ENCODE results near the gene ACACA. TPM values are rescaled to one million over a fixed set of nuclear protein-coding genes. Genes with fewer than 3 reads are reported as not detected.

Gene ACACA
- total RNA-seq, 2 experiments from 2014 or later, result 57.2 to 61.1 TPM

GRCh38 chr17:37090941-37091340 is 315.7 kb downstream of the ACACA start:
- no peak for ATAC-seq
- H3K9me3 Mint-ChIP-seq (ENCODE audit: low read depth), result no peaks in the 10 kb centered on the region
- POLR2A ChIA-PET, result interaction anchor here (0.8 kb wide), 1 partner anchor 307 kb away, joined by 11 read pairs; no protein-coding TSS in a partner anchor

GRCh38 chr17:37089956-37090355 is 316.7 kb downstream of the ACACA start:
- ChIA-PET CTCF (interaction anchor here (0.6 to 0.9 kb wide), 3 partner anchors 12 to 50 kb away, joined by 3 to 4 read pairs (median 4); no protein-coding TSS in a partner anchor), POLR2A (no interaction called here)
- peak; percentile 61 for DNase-seq
- no peak overlapping the region for H3K4me3 Mint-ChIP-seq
- peaks cover 35% of the 10 kb centered on the region for H3K4me1 Mint-ChIP-seq
- H3K27me3 Mint-ChIP-seq, result no peaks in the 10 kb centered on the region
- peak; percentile 89 for ATAC-seq
- H3K36me3 Mint-ChIP-seq (ENCODE audit: low read depth), result peaks cover 43% of the 10 kb centered on the region
- H3K27ac Mint-ChIP-seq, result peak overlapping the region; percentile 86
- intact Hi-C loops (cut with DNase I, micrococcal nuclease), result no loop called here
- no peaks in the 10 kb centered on the region for H3K9me3 Mint-ChIP-seq (ENCODE audit: low read depth)

More at GRCh38 chr17:37090941-37091340, 315.7 kb downstream of the ACACA start:
- CTCF ChIA-PET, result interaction anchor here (0.8 kb wide), 1 partner anchor 169 kb away, joined by 3 read pairs; no protein-coding TSS in a partner anchor
- Mint-ChIP-seq H3K4me1 (peaks cover 35% of the 10 kb centered on the region), H3K36me3 (ENCODE audit: low read depth) (peaks cover 38% of the 10 kb centered on the region), H3K27me3 (no peaks in the 10 kb centered on the region), H3K4me3 (no peak overlapping the region), H3K27ac (peak overlapping the region; percentile 29)
- intact Hi-C loops (cut with DNase I, micrococcal nuclease), result no loop called here
- DNase-seq, result no peak

GRCh38 chr17:37088913-37089312 is 317.7 kb downstream of the ACACA start:
- ChIA-PET POLR2A (no interaction called here), CTCF (no interaction called here)
- no peak overlapping the region for H3K4me3 Mint-ChIP-seq
- intact Hi-C loops (cut with DNase I, micrococcal nuclease), result no loop called here
- peak overlapping the region; percentile 39 for H3K27ac Mint-ChIP-seq
- ATAC-seq, result no peak
- H3K27me3 Mint-ChIP-seq, result no peaks in the 10 kb centered on the region
- no peak for DNase-seq
- H3K36me3 Mint-ChIP-seq (ENCODE audit: low read depth), result peaks cover 37% of the 10 kb centered on the region
- H3K9me3 Mint-ChIP-seq (ENCODE audit: low read depth), result no peaks in the 10 kb centered on the region
- peaks cover 35% of the 10 kb centered on the region for H3K4me1 Mint-ChIP-seq

- CTCF ChIA-PET, result no interaction called here
- peaks cover 35% of the 10 kb centered on the region for H3K4me1 Mint-ChIP-seq
- DNase-seq (no peak), ATAC-seq (peak; percentile 37)
- POLR2A ChIA-PET, result no interaction called here
- H3K27me3 Mint-ChIP-seq, result no peaks in the 10 kb centered on the region
- intact Hi-C loops (cut with DNase I, micrococcal nuclease), result no loop called here
- H3K36me3 Mint-ChIP-seq (ENCODE audit: low read depth), result peaks cover 37% of the 10 kb centered on the region
- H3K4me3 Mint-ChIP-seq, result no peak overlapping the region
- H3K27ac Mint-ChIP-seq, result no peak overlapping the region
- no peaks in the 10 kb centered on the region for H3K9me3 Mint-ChIP-seq (ENCODE audit: low read depth)
Measured at GRCh38 chr17:37088459-37088858, 318.2 kb downstream of the ACACA start.

- POLR2A ChIA-PET, result no interaction called here
- DNase-seq (no peak), ATAC-seq (no peak)
- Mint-ChIP-seq H3K36me3 (ENCODE audit: low read depth) (peaks cover 37% of the 10 kb centered on the region), H3K4me3 (no peak overlapping the region), H3K4me1 (peaks cover 35% of the 10 kb centered on the region), H3K9me3 (ENCODE audit: low read depth) (no peaks in the 10 kb centered on the region), H3K27ac (no peak overlapping the region), H3K27me3 (no peaks in the 10 kb centered on the region)
- CTCF ChIA-PET, result interaction anchor here (0.7 kb wide), 1 partner anchor 9 kb away, joined by 3 read pairs; no protein-coding TSS in a partner anchor
- intact Hi-C loops (cut with DNase I, micrococcal nuclease), result no loop called here
Measured at GRCh38 chr17:37087683-37088082, 319.0 kb downstream of the ACACA start.

GRCh38 chr17:37086948-37087347 is 319.7 kb downstream of the ACACA start:
- Mint-ChIP-seq H3K4me3 (no peak overlapping the region), H3K9me3 (ENCODE audit: low read depth) (no peaks in the 10 kb centered on the region), H3K27me3 (no peaks in the 10 kb centered on the region), H3K4me1 (peaks cover 34% of the 10 kb centered on the region), H3K36me3 (ENCODE audit: low read depth) (peaks cover 37% of the 10 kb centered on the region), H3K27ac (no peak overlapping the region)
- ChIA-PET CTCF (no interaction called here), POLR2A (no interaction called here)
- ATAC-seq (no peak), DNase-seq (no peak)
- intact Hi-C loops (cut with DNase I, micrococcal nuclease), result no loop called here

GRCh38 chr17:37086334-37086733 is 320.3 kb downstream of the ACACA start:
- Mint-ChIP-seq H3K36me3 (ENCODE audit: low read depth) (peaks cover 37% of the 10 kb centered on the region), H3K27me3 (no peaks in the 10 kb centered on the region)
- CTCF ChIA-PET, result interaction anchor here (1.4 kb wide), 1 partner anchor 38 kb away, joined by 5 read pairs; no protein-coding TSS in a partner anchor

GRCh38 chr17:37084372-37084771 is 322.3 kb downstream of the ACACA start:
- Mint-ChIP-seq H3K27me3 (no peaks in the 10 kb centered on the region), H3K36me3 (ENCODE audit: low read depth) (peaks cover 27% of the 10 kb centered on the region), H3K4me3 (no peak overlapping the region), H3K4me1 (peaks cover 16% of the 10 kb centered on the region), H3K9me3 (ENCODE audit: low read depth) (peaks cover 4% of the 10 kb centered on the region), H3K27ac (no peak overlapping the region)
- intact Hi-C loops (cut with DNase I, micrococcal nuclease), result no loop called here
- ChIA-PET POLR2A (no interaction called here), CTCF (interaction anchor here (0.7 kb wide), 1 partner anchor 15 kb away, joined by 3 read pairs; no protein-coding TSS in a partner anchor)
- ATAC-seq (no peak), DNase-seq (no peak)

More at GRCh38 chr17:37086334-37086733, 320.3 kb downstream of the ACACA start:
- intact Hi-C loops (cut with DNase I, micrococcal nuclease), result no loop called here
- Mint-ChIP-seq H3K4me3 (no peak overlapping the region), H3K27ac (no peak overlapping the region), H3K9me3 (ENCODE audit: low read depth) (no peaks in the 10 kb centered on the region), H3K4me1 (peaks cover 34% of the 10 kb centered on the region)
- ATAC-seq, result no peak
- POLR2A ChIA-PET, result no interaction called here
- no peak for DNase-seq

- H3K27me3 Mint-ChIP-seq, result no peaks in the 10 kb centered on the region
- ATAC-seq, result no peak
- H3K9me3 Mint-ChIP-seq (ENCODE audit: low read depth), result peaks cover 4% of the 10 kb centered on the region
Measured at GRCh38 chr17:37083456-37083855, 323.2 kb downstream of the ACACA start.

GRCh38 chr17:37082985-37083384 is 323.7 kb downstream of the ACACA start:
- intact Hi-C loops (cut with DNase I, micrococcal nuclease), result no loop called here
- no peaks in the 10 kb centered on the region for H3K27me3 Mint-ChIP-seq
- H3K36me3 Mint-ChIP-seq (ENCODE audit: low read depth), result peaks cover 27% of the 10 kb centered on the region
- H3K4me1 Mint-ChIP-seq, result peaks cover 3% of the 10 kb centered on the region
- POLR2A ChIA-PET, result no interaction called here
- ATAC-seq (no peak), DNase-seq (no peak)
- peaks cover 4% of the 10 kb centered on the region for H3K9me3 Mint-ChIP-seq (ENCODE audit: low read depth)
- H3K27ac Mint-ChIP-seq, result no peak overlapping the region
- no peak overlapping the region for H3K4me3 Mint-ChIP-seq
- CTCF ChIA-PET, result interaction anchor here (1.5 kb wide), 1 partner anchor 10 kb away, joined by 3 read pairs; no protein-coding TSS in a partner anchor

More at GRCh38 chr17:37083456-37083855, 323.2 kb downstream of the ACACA start:
- intact Hi-C loops (cut with DNase I, micrococcal nuclease), result no loop called here
- DNase-seq, result no peak
- Mint-ChIP-seq H3K36me3 (ENCODE audit: low read depth) (peaks cover 27% of the 10 kb centered on the region), H3K27ac (no peak overlapping the region), H3K4me3 (no peak overlapping the region), H3K4me1 (peaks cover 7% of the 10 kb centered on the region)
- CTCF ChIA-PET, result no interaction called here
- POLR2A ChIA-PET, result no interaction called here

- H3K27me3 Mint-ChIP-seq, result no peaks in the 10 kb centered on the region
- DNase-seq (no peak), ATAC-seq (no peak)
- H3K9me3 Mint-ChIP-seq (ENCODE audit: low read depth), result peaks cover 4% of the 10 kb centered on the region
- ChIA-PET CTCF (interaction anchor here (0.8 to 1.5 kb wide), 2 partner anchors 11 to 225 kb away, joined by 3 read pairs; no protein-coding TSS in a partner anchor), POLR2A (no interaction called here)
- H3K27ac Mint-ChIP-seq, result no peak overlapping the region
- H3K36me3 Mint-ChIP-seq (ENCODE audit: low read depth), result peaks cover 21% of the 10 kb centered on the region
- H3K4me3 Mint-ChIP-seq, result no peak overlapping the region
- no peaks in the 10 kb centered on the region for H3K4me1 Mint-ChIP-seq
- intact Hi-C loops (cut with DNase I, micrococcal nuclease), result no loop called here
Measured at GRCh38 chr17:37082311-37082860, 324.2 kb downstream of the ACACA start.

GRCh38 chr17:37081287-37081686 is 325.3 kb downstream of the ACACA start:
- ChIA-PET CTCF (interaction anchor here (0.6 to 0.7 kb wide), 2 partner anchors 73 to 453 kb away, joined by 3 read pairs; no protein-coding TSS in a partner anchor), POLR2A (no interaction called here)
- Mint-ChIP-seq H3K4me3 (no peak overlapping the region), H3K4me1 (no peaks in the 10 kb centered on the region), H3K36me3 (ENCODE audit: low read depth) (peaks cover 13% of the 10 kb centered on the region), H3K27ac (no peak overlapping the region), H3K27me3 (no peaks in the 10 kb centered on the region), H3K9me3 (ENCODE audit: low read depth) (peaks cover 4% of the 10 kb centered on the region)
- no peak for ATAC-seq
- DNase-seq, result no peak
- intact Hi-C loops (cut with DNase I, micrococcal nuclease), result no loop called here

Measured in activated CD4-positive, alpha-beta T cell treated with anti-CD3 and anti-CD28 coated beads for 36 hours (primary cell).